Thyroid gland (tissue), 4 donors: ENCODE data around the gene ARV1. TPM values are rescaled to one million over a fixed set of nuclear protein-coding genes. Genes with fewer than 3 reads are reported as not detected.

Experiments used
- DNase-seq, 2 donors: peaks; one replicate each; pipeline ENCODE4 v3.0.0-alpha.2; 2019
- H3K27ac ChIP-seq, 3 donors: fragments of 200-600 bp; sonication (generic); 1 replicate in 2 of 3; 2 replicates in 1 of 3; pipeline ENCODE4 v1.5.1; 2016 to 2019; ENCODE audit warnings: mild to moderate bottlenecking in 1 of 3, moderate library complexity in 1 of 3
- H3K27me3 ChIP-seq: fragments of 200-600 bp; sonication (generic); one replicate; pipeline ENCODE4 v1.5.1; 2019
- H3K36me3 ChIP-seq, 2 donors: fragments of 200-600 bp; sonication (generic); one replicate each; pipeline ENCODE4 v1.5.1; 2016 to 2019
- H3K4me1 ChIP-seq, 2 donors: fragments of 200-600 bp; sonication (generic); one replicate each; pipeline ENCODE4 v1.5.1; 2017 to 2019
- H3K4me3 ChIP-seq, 3 donors: fragments of 200-600 bp; sonication (generic); replicated peaks in 1 of 3; 1 replicate in 2 of 3; 2 replicates in 1 of 3; pipeline ENCODE4 v1.5.1; 2016; ENCODE audit warnings: mild to moderate bottlenecking in 1 of 3
- H3K9me3 ChIP-seq: fragments of 200-600 bp; sonication (generic); one replicate; pipeline ENCODE4 v1.5.1; 2017
- POLR2A ChIP-seq, 2 donors: fragments of 450-650 bp; IDR thresholded peaks; one replicate each; pipeline ENCODE4 v1.6.1; 2017; ENCODE audit warnings: antibody characterized with exemption in 2 of 2, mild to moderate bottlenecking in 2 of 2, moderate library complexity in 1 of 2
- WGBS, 2 donors: methylation state at CpG; one replicate each; pipeline ENCODE4 v1.1.5; 2017; 5-methylcytosine and 5-hydroxymethylcytosine counted together
- intact Hi-C: fragments of 100-400 bp; cut with DNase I; formaldehyde crosslinking; loops from one replicate; pipeline ENCODE4 v1.15.1; 2023
- total RNA-seq, 4 donors: library from RNA; depleted of rRNA; stranded (reverse); fragments of >200 nt; gene quantifications; one replicate each; pipeline ENCODE4 v1.2.3, GENCODE V29; 2016
- TF ChIP-seq, protein P1 (sequence below), 6 experiments: fragments of 200-600 bp in 3 of 6; fragments of 450-650 bp in 3 of 6; sonication (generic) in 3 of 6; IDR thresholded peaks; one replicate each; pipeline ENCODE4 v1.5.1; 2016 to 2019; ENCODE audit warnings: antibody characterized with exemption in 6 of 6, mild to moderate bottlenecking in 2 of 6, inconsistent platforms in 1 of 6, moderate library complexity in 1 of 6

The ARV1 gene
- total RNA-seq, 4 donors from 2014 or later = 29.3 to 39.2 (median 34.8) TPM

DNA sequence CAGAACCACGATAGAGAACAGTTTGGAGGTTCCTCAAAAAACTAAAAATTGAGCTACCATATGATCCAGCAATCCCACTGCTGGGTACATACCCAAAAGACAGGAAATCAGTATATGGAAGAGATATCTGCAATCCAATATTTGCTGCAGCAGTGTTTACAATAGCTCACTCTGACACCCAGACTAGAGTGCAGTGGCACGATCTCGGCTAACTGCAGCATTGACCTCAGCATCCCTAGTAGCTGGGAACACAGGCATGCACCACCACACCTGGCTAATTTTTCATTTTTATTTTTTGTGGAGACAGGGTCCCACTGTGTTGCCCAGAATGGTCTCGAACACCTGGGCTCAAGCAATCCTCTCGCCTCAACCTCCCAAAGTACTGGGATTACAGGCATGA, 13.4 kb upstream of the ARV1 start:
- WGBS, 2 donors = 93 to 96% methylated on average over 5 of the region's 5 CpGs
- no peak for TF ChIP-seq POLR2A (IDR thresholded peaks at IDR 0.05)
- TF ChIP-seq, protein P1, sequence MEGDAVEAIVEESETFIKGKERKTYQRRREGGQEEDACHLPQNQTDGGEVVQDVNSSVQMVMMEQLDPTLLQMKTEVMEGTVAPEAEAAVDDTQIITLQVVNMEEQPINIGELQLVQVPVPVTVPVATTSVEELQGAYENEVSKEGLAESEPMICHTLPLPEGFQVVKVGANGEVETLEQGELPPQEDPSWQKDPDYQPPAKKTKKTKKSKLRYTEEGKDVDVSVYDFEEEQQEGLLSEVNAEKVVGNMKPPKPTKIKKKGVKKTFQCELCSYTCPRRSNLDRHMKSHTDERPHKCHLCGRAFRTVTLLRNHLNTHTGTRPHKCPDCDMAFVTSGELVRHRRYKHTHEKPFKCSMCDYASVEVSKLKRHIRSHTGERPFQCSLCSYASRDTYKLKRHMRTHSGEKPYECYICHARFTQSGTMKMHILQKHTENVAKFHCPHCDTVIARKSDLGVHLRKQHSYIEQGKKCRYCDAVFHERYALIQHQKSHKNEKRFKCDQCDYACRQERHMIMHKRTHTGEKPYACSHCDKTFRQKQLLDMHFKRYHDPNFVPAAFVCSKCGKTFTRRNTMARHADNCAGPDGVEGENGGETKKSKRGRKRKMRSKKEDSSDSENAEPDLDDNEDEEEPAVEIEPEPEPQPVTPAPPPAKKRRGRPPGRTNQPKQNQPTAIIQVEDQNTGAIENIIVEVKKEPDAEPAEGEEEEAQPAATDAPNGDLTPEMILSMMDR (IDR thresholded peaks at IDR 0.05) = no peak
- Histone ChIP-seq H3K4me3 (no peak overlapping the region), H3K27me3 (no peaks in the 10 kb centered on the region), H3K4me1 (no peaks in the 10 kb centered on the region), H3K9me3 (no peaks in the 10 kb centered on the region), H3K27ac (no peak overlapping the region), H3K36me3 (no peaks in the 10 kb centered on the region)
- intact Hi-C loops = no loop called here
- no peak for DNase-seq

DNA sequence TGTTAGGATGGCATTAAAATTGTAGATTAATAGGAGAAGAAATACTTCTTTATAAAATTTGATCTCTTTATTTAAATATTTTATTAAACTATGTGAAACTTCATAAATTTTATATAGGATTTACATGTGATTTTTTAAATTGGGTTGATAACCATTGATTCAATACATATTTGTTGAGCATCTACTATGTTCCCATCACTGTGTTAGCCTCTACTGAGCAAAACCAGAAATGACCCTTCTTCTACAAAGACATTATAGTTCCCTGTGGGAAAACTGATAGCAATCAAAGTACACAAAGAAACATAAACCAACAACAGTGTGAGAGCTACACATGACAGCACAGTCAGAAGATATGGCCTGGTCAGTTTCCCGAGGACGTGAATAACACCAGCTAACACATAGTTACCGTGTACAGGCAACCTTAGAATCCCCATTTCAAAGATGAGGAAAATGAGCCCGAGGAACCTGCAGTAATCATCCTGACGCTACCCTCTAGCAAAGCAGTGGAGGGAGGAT, 12.5 kb upstream of the ARV1 start:
- intact Hi-C loops = no loop called here
- Histone ChIP-seq H3K27me3 (no peaks in the 10 kb centered on the region), H3K9me3 (no peaks in the 10 kb centered on the region), H3K36me3 (no peaks in the 10 kb centered on the region), H3K4me1 (no peaks in the 10 kb centered on the region), H3K27ac (no peak overlapping the region), H3K4me3 (no peak overlapping the region)
- WGBS, 2 donors = 88 to 91% methylated on average over 5 of the region's 5 CpGs
- DNase-seq = no peak
- TF ChIP-seq, protein P1 (IDR thresholded peaks at IDR 0.05) = no peak
- TF ChIP-seq POLR2A (IDR thresholded peaks at IDR 0.05) = no peak

DNA sequence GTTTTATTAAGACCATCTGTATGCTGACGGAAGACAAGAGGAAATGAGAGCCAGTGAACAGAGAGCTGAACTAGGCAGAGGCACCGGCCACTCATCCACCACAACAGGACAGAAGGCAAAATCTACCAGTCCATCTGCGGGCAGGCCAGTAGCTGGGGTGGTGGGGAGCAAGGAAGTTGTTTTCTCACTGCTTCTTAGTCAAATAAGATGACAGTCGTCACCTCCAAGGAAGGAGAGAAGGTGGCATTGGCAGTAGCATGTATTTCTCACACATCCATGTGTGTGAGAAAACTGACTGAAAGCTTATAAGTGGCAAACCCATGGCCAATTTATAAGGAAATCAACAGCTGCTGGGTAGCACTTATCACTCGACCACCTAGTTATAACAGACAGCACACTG, 8.5 kb upstream of the ARV1 start:
- intact Hi-C loops = loop anchor here (10.0 kb wide), 1 partner anchor 74 kb away; the partner anchor contains the start of gene FAM89A
- no peaks in the 10 kb centered on the region for H3K4me1 ChIP-seq
- 89 to 90% methylated on average over 5 of the region's 5 CpGs for WGBS, 2 donors

DNA sequence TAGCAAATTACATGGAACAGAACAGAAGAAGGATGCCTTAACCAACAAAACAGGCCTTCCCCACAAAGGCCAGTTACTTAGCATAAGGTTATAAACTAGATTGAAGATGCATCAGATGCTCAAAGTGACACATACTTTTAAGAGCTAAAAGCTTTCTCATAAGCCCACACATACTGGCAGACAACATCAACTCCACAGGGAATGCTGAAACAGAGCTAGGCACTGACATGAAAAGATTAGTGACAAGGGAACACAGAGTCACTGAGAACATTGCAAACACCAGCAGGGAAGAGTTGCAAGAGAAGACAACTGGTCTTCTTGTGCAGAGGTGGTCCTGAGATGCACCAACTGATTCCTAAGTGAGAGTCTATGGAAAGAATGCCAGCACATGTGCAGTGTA, 7.1 kb upstream of the ARV1 start:
- intact Hi-C loops = loop anchor here (10.0 kb wide), 1 partner anchor 73 kb away; the partner anchor contains the start of gene FAM89A
- Histone ChIP-seq H3K9me3 (no peaks in the 10 kb centered on the region), H3K4me3 (no peak overlapping the region), H3K27me3 (no peaks in the 10 kb centered on the region), H3K36me3 (no peaks in the 10 kb centered on the region), H3K4me1 (no peaks in the 10 kb centered on the region), H3K27ac (no peak overlapping the region)
- no peak for DNase-seq
- no peak for TF ChIP-seq POLR2A (IDR thresholded peaks at IDR 0.05)
- TF ChIP-seq, protein P1 (IDR thresholded peaks at IDR 0.05) = no peak

More for the DNA sequence above, 8.5 kb upstream of the ARV1 start:
- Histone ChIP-seq H3K9me3 (no peaks in the 10 kb centered on the region), H3K4me3 (no peak overlapping the region), H3K27me3 (no peaks in the 10 kb centered on the region), H3K27ac (no peak overlapping the region), H3K36me3 (no peaks in the 10 kb centered on the region)
- no peak for TF ChIP-seq POLR2A (IDR thresholded peaks at IDR 0.05)
- TF ChIP-seq, protein P1 (IDR thresholded peaks at IDR 0.05) = no peak
- DNase-seq = no peak

DNA sequence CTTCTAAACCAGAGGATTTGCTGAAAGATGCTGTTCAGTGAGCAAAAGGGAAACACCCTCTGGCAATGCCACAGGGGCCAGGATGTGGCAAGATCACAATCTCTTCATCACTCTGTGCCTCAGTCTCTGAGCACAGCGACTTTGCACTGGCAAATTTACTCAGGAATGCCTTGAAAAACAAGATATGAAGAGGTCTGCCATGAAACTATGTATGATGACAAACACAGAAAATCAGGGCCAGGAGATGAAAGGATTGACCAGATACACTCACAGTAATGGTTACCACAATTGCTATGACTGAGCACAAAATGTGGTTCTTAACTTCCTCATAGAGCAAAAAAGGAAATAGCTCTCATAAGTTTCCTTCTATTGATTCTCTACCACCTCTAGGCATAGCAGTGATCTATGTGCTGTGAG, 6.0 kb upstream of the ARV1 start:
- H3K9me3 ChIP-seq = no peaks in the 10 kb centered on the region
- H3K4me3 ChIP-seq = no peak overlapping the region
- no peak for TF ChIP-seq POLR2A (IDR thresholded peaks at IDR 0.05)
- TF ChIP-seq, protein P1 (IDR thresholded peaks at IDR 0.05) = no peak
- H3K27ac ChIP-seq = no peak overlapping the region
- H3K27me3 ChIP-seq = no peaks in the 10 kb centered on the region
- H3K36me3 ChIP-seq = no peaks in the 10 kb centered on the region
- WGBS, 2 donors = 71 to 90% methylated on average over 1 of the region's 1 CpG
- intact Hi-C loops = loop anchor here (10.0 kb wide), 1 partner anchor 72 kb away; the partner anchor contains the start of gene FAM89A
- no peak for DNase-seq
- H3K4me1 ChIP-seq = peaks cover 0 to 8% of the 10 kb centered on the region in 2 donors
